GM12878 (cell line): ENCODE measurements around the gene SHPK.
A peak's percentile ranks its signal among the peaks of the same experiment; 100 is the strongest.

Source experiments
- CTCF ChIP-seq, 3 experiments: IDR thresholded peaks in 2 of 3; conservative IDR thresholded peaks in 1 of 3; 2 replicates each; pipeline ENCODE4 v1.5.1; 2011; ENCODE audit warnings: low read depth in 3 of 3, low read length in 3 of 3, mild to moderate bottlenecking in 3 of 3, control low read depth in 2 of 3, moderate library complexity in 2 of 3, inconsistent platforms in 1 of 3, mixed read lengths in 1 of 3; ENCODE audit not compliant: control insufficient read depth in 2 of 3, insufficient read depth in 1 of 3; ENCODE audit errors: extremely low read depth in 1 of 3
- POLR2AphosphoS5 ChIP-seq: IDR thresholded peaks from 2 replicates; pipeline ENCODE4 v1.6.1; 2011; ENCODE audit warnings: mild to moderate bottlenecking, low read length, inconsistent platforms
- RCOR1 ChIP-seq: conservative IDR thresholded peaks from 2 replicates; pipeline ENCODE4 v1.6.1; 2012; ENCODE audit warnings: low read depth, low read length, improper control_type of control experiment
- SMC3 ChIP-seq: IDR thresholded peaks from 2 replicates; pipeline ENCODE4 v1.6.1; 2011; ENCODE audit warnings: low read length, improper control_type of control experiment, borderline replicate concordance
- ZNF274 ChIP-seq: IDR thresholded peaks from one replicate; pipeline ENCODE4 v1.8.0; 2011; ENCODE audit not compliant: insufficient read length, insufficient read depth

GRCh38 chr17:3602499-3602898 is 33.6 kb downstream of the SHPK start:
- peak; percentile 40 to 69 (median 47) for TF ChIP-seq CTCF (IDR thresholded peaks at IDR 0.05 in 2 of 3, conservative IDR thresholded peaks at IDR 0.05 in 1 of 3; ENCODE audit: control insufficient read depth in 2 of 3, extremely low read depth in 1 of 3, insufficient read depth in 1 of 3, low read depth in 3 of 3, low read length in 3 of 3)
- TF ChIP-seq POLR2AphosphoS5 = no peak
- no peak for TF ChIP-seq RCOR1
- no peak; the same call in 1 of the 2 replicates for TF ChIP-seq SMC3
- TF ChIP-seq ZNF274 = no peak
